Stimulated activated CD8-positive, alpha-beta memory T cell treated with anti-CD3 and anti-CD28 coated beads, Interleukin-2, amount 100 ng/mL, for 48 hours (primary cell): ENCODE measurements around the gene PLEKHA1.

Source experiments
- DNase-seq, 2 donors: peaks; one replicate each; pipeline ENCODE4 v3.0.0-alpha.2; 2020; ENCODE audit warnings: low read depth in 2 of 2

Gene PLEKHA1

GRCh38 chr10:122421054-122421625, 46.6 kb downstream of the PLEKHA1 start:
- DNase-seq = no peak

- no peak for DNase-seq
These were observed 47.2 kb downstream of the PLEKHA1 start for GRCh38 chr10:122421742-122422141.

- no peak for DNase-seq
These were observed 47.9 kb downstream of the PLEKHA1 start for GRCh38 chr10:122422266-122422989.

- DNase-seq = no peak
These were observed 49.6 kb downstream of the PLEKHA1 start for GRCh38 chr10:122424059-122424458.

- DNase-seq = no peak
These were observed 52.3 kb downstream of the PLEKHA1 start for GRCh38 chr10:122426829-122427228.

GRCh38 chr10:122427280-122427679, 52.8 kb downstream of the PLEKHA1 start:
- DNase-seq = no peak

- no peak for DNase-seq
These were observed 60.8 kb downstream of the PLEKHA1 start for GRCh38 chr10:122435212-122435827.

- DNase-seq = no peak
These were observed 67.5 kb downstream of the PLEKHA1 start for GRCh38 chr10:122441961-122442360.

- no peak for DNase-seq
These were observed 71.0 kb downstream of the PLEKHA1 start for GRCh38 chr10:122445469-122445868.

GRCh38 chr10:122445904-122446303, 71.4 kb downstream of the PLEKHA1 start:
- no peak for DNase-seq

- no peak for DNase-seq
These were observed 72.3 kb downstream of the PLEKHA1 start for GRCh38 chr10:122446668-122447423.

- no peak for DNase-seq
These were observed 74.1 kb downstream of the PLEKHA1 start for GRCh38 chr10:122448600-122448999.

GRCh38 chr10:122449153-122449552, 74.6 kb downstream of the PLEKHA1 start:
- DNase-seq = no peak

GRCh38 chr10:122450353-122450990, 76.0 kb downstream of the PLEKHA1 start:
- no peak for DNase-seq

GRCh38 chr10:122454071-122454470, 79.6 kb downstream of the PLEKHA1 start:
- no peak for DNase-seq

GRCh38 chr10:122454603-122455080, 80.1 kb downstream of the PLEKHA1 start, which contains the start of gene ARMS2:
ARMS2 (plus strand) TSS chr10:122454653; CDS start chr10:122454728, 75 bp downstream.
- no peak for DNase-seq

- DNase-seq = no peak
These were observed 81.0 kb downstream of the PLEKHA1 start for GRCh38 chr10:122455376-122456079.

- no peak for DNase-seq
These were observed 83.4 kb downstream of the PLEKHA1 start for GRCh38 chr10:122457934-122458333.

GRCh38 chr10:122458693-122459092, 84.2 kb downstream of the PLEKHA1 start:
- DNase-seq = no peak

- DNase-seq = no peak
These were observed 85.2 kb downstream of the PLEKHA1 start for GRCh38 chr10:122459561-122460273.
